ENCODE measurements around the gene RPAP2. TPM values are rescaled to one million over a fixed set of nuclear protein-coding genes. Genes with fewer than 3 reads are reported as not detected.
"Not testable (repeated sequence)": the region's sequence is repeated elsewhere in the genome, so short reads cannot be mapped to it uniquely, and the experiment has no call there.

RPAP2 gene
- total RNA-seq, 1 experiment from 2014 or later: 19.8 TPM

- no peaks in the 10 kb centered on the region for H3K27me3 Mint-ChIP-seq (ENCODE audit: low read depth)
- CTCF ChIA-PET: no interaction called here
Measured at GRCh38 chr1:92346866-92347640, 48.2 kb downstream of the RPAP2 start.

GRCh38 chr1:92352856-92353255, 54.0 kb downstream of the RPAP2 start:
- peaks cover 27% of the 10 kb centered on the region for H3K36me3 Mint-ChIP-seq
- ATAC-seq (no peak), DNase-seq (ENCODE audit: low spot score) (no peak)
- no peak overlapping the region for H3K4me3 Mint-ChIP-seq
- no peaks in the 10 kb centered on the region for H3K27me3 Mint-ChIP-seq (ENCODE audit: low read depth)
- H3K4me1 Mint-ChIP-seq: no peaks in the 10 kb centered on the region
- CTCF ChIA-PET: no interaction called here
- POLR2A ChIA-PET: no interaction called here
- TF ChIP-seq, protein P1, sequence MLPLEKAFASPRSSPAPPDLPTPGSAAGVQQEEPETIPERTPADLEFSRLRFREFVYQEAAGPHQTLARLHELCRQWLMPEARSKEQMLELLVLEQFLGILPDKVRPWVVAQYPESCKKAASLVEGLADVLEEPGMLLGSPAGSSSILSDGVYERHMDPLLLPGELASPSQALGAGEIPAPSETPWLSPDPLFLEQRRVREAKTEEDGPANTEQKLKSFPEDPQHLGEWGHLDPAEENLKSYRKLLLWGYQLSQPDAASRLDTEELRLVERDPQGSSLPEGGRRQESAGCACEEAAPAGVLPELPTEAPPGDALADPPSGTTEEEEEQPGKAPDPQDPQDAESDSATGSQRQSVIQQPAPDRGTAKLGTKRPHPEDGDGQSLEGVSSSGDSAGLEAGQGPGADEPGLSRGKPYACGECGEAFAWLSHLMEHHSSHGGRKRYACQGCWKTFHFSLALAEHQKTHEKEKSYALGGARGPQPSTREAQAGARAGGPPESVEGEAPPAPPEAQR (CRISPR knock-in tag; IDR thresholded peaks at IDR 0.05): no peak
- H3K9me3 Mint-ChIP-seq: peaks cover 13% of the 10 kb centered on the region
- no peak overlapping the region for H3K27ac Mint-ChIP-seq

More at GRCh38 chr1:92346866-92347640, 48.2 kb downstream of the RPAP2 start:
- H3K9me3 Mint-ChIP-seq: peaks cover 5% of the 10 kb centered on the region; the same call in 1 of the 2 replicates
- no peak for DNase-seq (ENCODE audit: low spot score)
- no peak overlapping the region for H3K27ac Mint-ChIP-seq
- H3K4me3 Mint-ChIP-seq: no peak overlapping the region
- peaks cover 19% of the 10 kb centered on the region for H3K36me3 Mint-ChIP-seq
- POLR2A ChIA-PET: no interaction called here
- ATAC-seq: no peak
- TF ChIP-seq TEAD4 (CRISPR knock-in tag; IDR thresholded peaks at IDR 0.05) (no peak), JUN (CRISPR knock-in tag; IDR thresholded peaks at IDR 0.05) (no peak), ERG (CRISPR knock-in tag; IDR thresholded peaks at IDR 0.05) (no peak), ZNF232 (CRISPR knock-in tag; IDR thresholded peaks at IDR 0.05) (no peak)
- no peaks in the 10 kb centered on the region for H3K4me1 Mint-ChIP-seq

- ATAC-seq (no peak), DNase-seq (ENCODE audit: low spot score) (no peak)
- TF ChIP-seq CREM (CRISPR knock-in tag; IDR thresholded peaks at IDR 0.05): no peak
- no peak for TF ChIP-seq NR1H2 (CRISPR knock-in tag; IDR thresholded peaks at IDR 0.05)
- TF ChIP-seq, protein P2, sequence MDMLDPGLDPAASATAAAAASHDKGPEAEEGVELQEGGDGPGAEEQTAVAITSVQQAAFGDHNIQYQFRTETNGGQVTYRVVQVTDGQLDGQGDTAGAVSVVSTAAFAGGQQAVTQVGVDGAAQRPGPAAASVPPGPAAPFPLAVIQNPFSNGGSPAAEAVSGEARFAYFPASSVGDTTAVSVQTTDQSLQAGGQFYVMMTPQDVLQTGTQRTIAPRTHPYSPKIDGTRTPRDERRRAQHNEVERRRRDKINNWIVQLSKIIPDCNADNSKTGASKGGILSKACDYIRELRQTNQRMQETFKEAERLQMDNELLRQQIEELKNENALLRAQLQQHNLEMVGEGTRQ (CRISPR knock-in tag; IDR thresholded peaks at IDR 0.05): no peak
- Mint-ChIP-seq H3K9me3 (peaks cover 13% of the 10 kb centered on the region), H3K36me3 (peaks cover 33% of the 10 kb centered on the region), H3K4me3 (no peak overlapping the region), H3K27me3 (ENCODE audit: low read depth) (no peaks in the 10 kb centered on the region), H3K4me1 (no peaks in the 10 kb centered on the region), H3K27ac (no peak overlapping the region)
- ChIA-PET CTCF (no interaction called here), POLR2A (no interaction called here)
Measured at GRCh38 chr1:92354259-92354658, 55.4 kb downstream of the RPAP2 start.

- no peaks in the 10 kb centered on the region for H3K27me3 Mint-ChIP-seq (ENCODE audit: low read depth)
- CTCF ChIA-PET: no interaction called here
- POLR2A ChIA-PET: no interaction called here
- TF ChIP-seq, protein P3, sequence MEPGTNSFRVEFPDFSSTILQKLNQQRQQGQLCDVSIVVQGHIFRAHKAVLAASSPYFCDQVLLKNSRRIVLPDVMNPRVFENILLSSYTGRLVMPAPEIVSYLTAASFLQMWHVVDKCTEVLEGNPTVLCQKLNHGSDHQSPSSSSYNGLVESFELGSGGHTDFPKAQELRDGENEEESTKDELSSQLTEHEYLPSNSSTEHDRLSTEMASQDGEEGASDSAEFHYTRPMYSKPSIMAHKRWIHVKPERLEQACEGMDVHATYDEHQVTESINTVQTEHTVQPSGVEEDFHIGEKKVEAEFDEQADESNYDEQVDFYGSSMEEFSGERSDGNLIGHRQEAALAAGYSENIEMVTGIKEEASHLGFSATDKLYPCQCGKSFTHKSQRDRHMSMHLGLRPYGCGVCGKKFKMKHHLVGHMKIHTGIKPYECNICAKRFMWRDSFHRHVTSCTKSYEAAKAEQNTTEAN (CRISPR knock-in tag; IDR thresholded peaks at IDR 0.05): no peak
- TF ChIP-seq CREM (CRISPR knock-in tag; IDR thresholded peaks at IDR 0.05): no peak
- TF ChIP-seq NFYB (CRISPR knock-in tag; conservative IDR thresholded peaks at IDR 0.05; ENCODE audit: low read depth): no peak
- TF ChIP-seq GABPB1 (CRISPR knock-in tag; IDR thresholded peaks at IDR 0.05): no peak
- TF ChIP-seq NR1H2 (CRISPR knock-in tag; IDR thresholded peaks at IDR 0.05): no peak
- no peak for TF ChIP-seq TCF7 (CRISPR knock-in tag; IDR thresholded peaks at IDR 0.05; ENCODE audit: low read depth)
- TF ChIP-seq USF1 (CRISPR knock-in tag; IDR thresholded peaks at IDR 0.05): no peak
- no peak for TF ChIP-seq ZNF423 (CRISPR knock-in tag; IDR thresholded peaks at IDR 0.05)
- no peak for TF ChIP-seq ZBTB21 (CRISPR knock-in tag; IDR thresholded peaks at IDR 0.05; ENCODE audit: borderline replicate concordance)
- TF ChIP-seq NR2C2 (CRISPR knock-in tag; IDR thresholded peaks at IDR 0.05): no peak
- TF ChIP-seq NFE2L1 (CRISPR knock-in tag; IDR thresholded peaks at IDR 0.05): no peak
- no peak overlapping the region for H3K4me3 Mint-ChIP-seq
- H3K9me3 Mint-ChIP-seq: peaks cover 9% of the 10 kb centered on the region
- no peak overlapping the region for H3K27ac Mint-ChIP-seq
- no peak for ATAC-seq
- H3K4me1 Mint-ChIP-seq: no peaks in the 10 kb centered on the region
- H3K36me3 Mint-ChIP-seq: peaks cover 24% of the 10 kb centered on the region
- DNase-seq (ENCODE audit: low spot score): no peak
Measured at GRCh38 chr1:92356956-92357355, 58.1 kb downstream of the RPAP2 start.

DNA sequence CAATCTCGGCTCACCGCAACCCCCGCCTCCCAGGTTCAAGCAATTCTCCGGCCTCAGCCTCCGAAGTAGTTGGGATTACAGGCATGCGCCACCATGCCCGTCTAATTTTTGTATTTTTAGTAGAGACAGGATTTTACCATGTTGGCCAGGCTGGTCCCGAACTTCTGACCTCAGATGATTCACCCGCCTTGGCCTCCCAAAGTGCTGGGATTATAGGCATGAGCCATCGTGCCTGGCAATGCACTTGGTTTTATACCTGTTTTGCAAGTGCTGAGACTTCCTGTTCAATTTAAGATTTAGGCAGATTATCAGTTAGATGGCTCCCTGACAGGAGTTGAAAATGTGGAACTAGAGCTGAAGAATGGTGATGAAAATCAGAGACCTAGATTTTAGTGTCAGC, 60.5 kb downstream of the RPAP2 start:
- H3K9me3 Mint-ChIP-seq; POLR2A ChIA-PET; H3K27ac Mint-ChIP-seq; H3K27me3 Mint-ChIP-seq (ENCODE audit: low read depth); ATAC-seq; H3K4me1 Mint-ChIP-seq; H3K4me3 Mint-ChIP-seq; DNase-seq (ENCODE audit: low spot score); CTCF ChIA-PET: not testable (repeated sequence)
- H3K36me3 Mint-ChIP-seq: peaks cover 11% of the 10 kb centered on the region

All from WTC11 (cell line).